IMR-90 (cell line): ENCODE data around the gene RARS1. TPM values are rescaled to one million over a fixed set of nuclear protein-coding genes. Genes with fewer than 3 reads are reported as not detected.

ENCODE experiments used
- ATAC-seq: fragments of 200-7000 bp; cut with Tn5 transposase; 2 replicates; pipeline ENCODE4 v1.9.1; 2020; ENCODE audit warnings: low read depth, mild to moderate bottlenecking, moderate library complexity
- BruUV-seq: library from RNA; stranded (reverse); fragments of 400-500 nt; replicated peaks from 2 replicates; lab custom pipeline; 2021; lab: Mats Ljungman, UMichigan
- CTCF ChIA-PET: fragments of 300-600 bp; formaldehyde crosslinking; extraction: SDS; loops from one replicate; lab custom pipeline; 2021; ENCODE audit warnings: antibody characterized with exemption; lab: Yijun Ruan, JAX
- POLR2A ChIA-PET: fragments of 300-600 bp; sonication (Branson Sonifier 250); formaldehyde crosslinking; loops from one replicate; lab custom pipeline; 2022; ENCODE audit warnings: antibody characterized with exemption; ENCODE audit not compliant: unreplicated experiment; lab: Charles Lee
- DNase-seq: peaks from one replicate; pipeline ENCODE4 v3.0.0; 2013
- H2AFZ ChIP-seq: replicated peaks from 2 replicates; pipeline ENCODE3; 2013; ENCODE audit warnings: low read length, mild to moderate bottlenecking; ENCODE audit not compliant: poor library complexity
- H2AK5ac ChIP-seq: 2 replicates; pipeline ENCODE4 v1.6.1; 2013; ENCODE audit warnings: low read depth, low read length, inconsistent platforms
- H2AK9ac ChIP-seq: replicated peaks from 2 replicates; pipeline ENCODE3; 2013; ENCODE audit warnings: mild to moderate bottlenecking, low read depth, low read length, moderate library complexity; ENCODE audit not compliant: poor library complexity
- H2BK120ac ChIP-seq: 2 replicates; pipeline ENCODE4 v1.6.1; 2013; ENCODE audit warnings: low read depth, low read length, inconsistent platforms
- H2BK15ac ChIP-seq: 3 replicates; pipeline ENCODE4 v1.6.1; 2013; ENCODE audit warnings: low read depth, low read length, inconsistent platforms
- H2BK20ac ChIP-seq: 2 replicates; pipeline ENCODE4 v1.6.1; 2013; ENCODE audit warnings: low read depth, mild to moderate bottlenecking, inconsistent platforms, low read length, moderate library complexity
- H2BK5ac ChIP-seq: 2 replicates; pipeline ENCODE4 v1.6.1; 2013; ENCODE audit warnings: mild to moderate bottlenecking, low read depth, low read length, inconsistent platforms; ENCODE audit not compliant: poor library complexity, severe bottlenecking
- H3K14ac ChIP-seq: replicated peaks from 2 replicates; pipeline ENCODE4 v1.6.1; 2013; ENCODE audit warnings: low read depth, low read length, inconsistent platforms
- H3K18ac ChIP-seq: 2 replicates; pipeline ENCODE4 v1.6.1; 2013; ENCODE audit warnings: low read depth, low read length, control low read depth
- H3K23ac ChIP-seq: 2 replicates; pipeline ENCODE4 v1.6.1; 2013; ENCODE audit warnings: low read depth, low read length, inconsistent platforms
- H3K27ac ChIP-seq: 2 replicates; pipeline ENCODE4 v1.5.1; 2013; ENCODE audit warnings: mild to moderate bottlenecking, control low read depth, low read length; ENCODE audit not compliant: insufficient read depth
- H3K27me3 ChIP-seq: 2 replicates; pipeline ENCODE4 v1.6.1; 2013; ENCODE audit warnings: low read length; ENCODE audit not compliant: control insufficient read depth, insufficient read depth
- H3K36me3 ChIP-seq: 2 replicates; pipeline ENCODE4 v1.6.1; 2013; ENCODE audit warnings: low read length, mixed read lengths; ENCODE audit not compliant: control insufficient read depth, insufficient read depth
- H3K4ac ChIP-seq: 2 replicates; pipeline ENCODE4 v1.6.1; 2013; ENCODE audit warnings: low read depth, low read length, inconsistent platforms
- H3K4me1 ChIP-seq: 2 replicates; pipeline ENCODE4 v1.6.1; 2013; ENCODE audit warnings: low read length, mixed read lengths; ENCODE audit not compliant: control insufficient read depth, insufficient read depth
- H3K4me2 ChIP-seq: 2 replicates; pipeline ENCODE4 v1.6.1; 2013; ENCODE audit warnings: low read depth, mild to moderate bottlenecking, control low read depth, low read length, moderate library complexity
- H3K4me3 ChIP-seq: 2 replicates; pipeline ENCODE4 v1.5.1; 2013; ENCODE audit warnings: low read depth, mild to moderate bottlenecking, control low read depth, low read length, moderate library complexity; ENCODE audit not compliant: insufficient read depth
- H3K56ac ChIP-seq: 2 replicates; pipeline ENCODE4 v1.6.1; 2013; ENCODE audit warnings: low read length, inconsistent platforms; ENCODE audit not compliant: insufficient read depth; ENCODE audit errors: extremely low read depth
- H3K79me1 ChIP-seq, 2 experiments: 2 replicates each; pipeline ENCODE4 v1.6.1; 2013; ENCODE audit warnings: low read length in 2 of 2, inconsistent platforms in 1 of 2, low read depth in 1 of 2
- H3K9ac ChIP-seq: 2 replicates; pipeline ENCODE4 v1.6.1; 2013; ENCODE audit warnings: low read depth, low read length, control low read depth
- H3K9me1 ChIP-seq: 2 replicates; pipeline ENCODE4 v1.6.1; 2013; ENCODE audit warnings: low read length, inconsistent platforms; ENCODE audit not compliant: insufficient read depth
- H3K9me3 ChIP-seq: 2 replicates; pipeline ENCODE4 v1.6.1; 2013; ENCODE audit warnings: low read length; ENCODE audit not compliant: control insufficient read depth, insufficient read depth
- H4K20me1 ChIP-seq: 2 replicates; pipeline ENCODE4 v1.6.1; 2013; ENCODE audit warnings: low read length, inconsistent platforms; ENCODE audit not compliant: insufficient read depth
- H4K5ac ChIP-seq: 2 replicates; pipeline ENCODE4 v1.6.1; 2013; ENCODE audit warnings: mild to moderate bottlenecking, low read depth, low read length, control low read depth
- H4K8ac ChIP-seq, 2 experiments: 2 replicates each; pipeline ENCODE4 v1.6.1; 2013; ENCODE audit warnings: low read depth in 2 of 2, low read length in 2 of 2, control low read depth in 1 of 2, inconsistent platforms in 1 of 2
- H4K91ac ChIP-seq: 2 replicates; pipeline ENCODE4 v1.6.1; 2013; ENCODE audit warnings: low read depth, low read length, inconsistent platforms; ENCODE audit not compliant: insufficient read depth
- BHLHE40 ChIP-seq: fragments of 150-350 bp; IDR thresholded peaks from 2 replicates; pipeline ENCODE4 v1.6.1; 2016; ENCODE audit warnings: mild to moderate bottlenecking, low read depth, low read length
- CEBPB ChIP-seq: IDR thresholded peaks from 2 replicates; pipeline ENCODE4 v1.6.1; 2012; ENCODE audit warnings: low read depth, low read length, improper control_type of control experiment
- CHD1 ChIP-seq: IDR thresholded peaks from 2 replicates; pipeline ENCODE4 v1.6.1; 2012; ENCODE audit warnings: low read depth, low read length, improper control_type of control experiment
- FOS ChIP-seq: fragments of 150-350 bp; IDR thresholded peaks from 2 replicates; pipeline ENCODE4 v1.6.1; 2016; ENCODE audit warnings: low read depth, low read length
- MAZ ChIP-seq: IDR thresholded peaks from 2 replicates; pipeline ENCODE4 v1.6.1; 2012; ENCODE audit warnings: low read depth, mild to moderate bottlenecking, low read length, improper control_type of control experiment, moderate library complexity, borderline replicate concordance
- NFE2L2 ChIP-seq: fragments of 150-350 bp; IDR thresholded peaks from 2 replicates; pipeline ENCODE4 v1.6.1; 2016; ENCODE audit warnings: low read depth, mild to moderate bottlenecking, low read length
- RFX5 ChIP-seq: IDR thresholded peaks from 2 replicates; pipeline ENCODE4 v1.8.0; 2012; ENCODE audit warnings: low read depth, mild to moderate bottlenecking, low read length, moderate library complexity
- WGBS, 2 experiments: methylation state at CpG; one replicate each; pipeline versions ENCODE4 v1.1.5 to v1.1.7; 2013; ENCODE audit warnings: missing lambda C conversion rate in 2 of 2; ENCODE audit not compliant: insufficient read length in 1 of 2; ENCODE audit errors: extremely low coverage in 2 of 2; 5-methylcytosine and 5-hydroxymethylcytosine counted together
- dilution Hi-C: fragments of 300-500 bp; cut with HindIII; formaldehyde crosslinking; loops from one replicate; pipeline ENCODE4 v1.14.3; 2018; ENCODE audit warnings: low sequenced_read_pairs; ENCODE audit not compliant: unreplicated experiment
- in situ Hi-C: fragments of 300-500 bp; cut with MboI; formaldehyde crosslinking; loops from 3 replicates; pipeline ENCODE4 v1.14.3; 2019; ENCODE audit warnings: low sequenced_read_pairs, inconsistent platforms, mixed read lengths
- intact Hi-C: fragments of 100-400 bp; cut with micrococcal nuclease; formaldehyde crosslinking; loops from 2 replicates; pipeline ENCODE4 v1.10.0; 2022
- polyA plus RNA-seq, 3 experiments: library from polyadenylated mRNA; depleted of rRNA; stranded (reverse); fragments of >200 nt; gene quantifications; 2 replicates each; pipeline ENCODE4 v1.2.3, GENCODE V29; 2012; ENCODE audit warnings: low replicate concordance in 1 of 3
- total RNA-seq: library from RNA; depleted of rRNA; stranded (reverse); fragments of >200 nt; gene quantifications from 2 replicates; pipeline ENCODE4 v1.2.3, GENCODE V29; 2012
- TF ChIP-seq, protein P1 (sequence below): fragments of 150-350 bp; IDR thresholded peaks from 2 replicates; pipeline ENCODE4 v1.6.1; 2016; ENCODE audit warnings: low read depth, mild to moderate bottlenecking, low read length, moderate library complexity, borderline replicate concordance

Gene RARS1
- total and polyA plus RNA-seq, 2 of the 4 experiments (the other 2 are of a cell fraction), result 80.4 to 153 TPM

DNA sequence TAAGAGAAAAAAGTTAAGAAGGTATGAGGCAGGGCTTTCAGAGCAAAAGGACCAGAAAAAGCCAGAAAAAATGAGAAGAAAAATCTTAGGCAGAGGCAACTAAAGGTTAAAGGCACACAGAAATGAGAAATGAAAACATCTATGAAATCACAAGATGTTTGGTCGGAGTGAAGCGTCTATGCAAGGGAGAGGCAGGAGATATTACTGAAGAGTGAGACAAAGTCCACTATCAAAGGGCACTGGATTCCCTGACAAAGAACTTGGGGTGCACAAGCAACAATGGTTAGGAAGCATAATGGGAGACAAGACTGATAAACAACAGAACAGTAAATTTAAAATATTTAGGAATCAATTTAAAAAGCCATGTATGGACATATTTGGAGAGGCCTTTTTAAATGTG is 76.0 kb downstream of the RARS1 start:
- H3K14ac ChIP-seq, result no peak overlapping the region
- H3K9me1 ChIP-seq, result peaks cover 2% of the 10 kb centered on the region; the same call in 1 of the 2 replicates
- H3K56ac ChIP-seq, result no peak overlapping the region
- no peaks in the 10 kb centered on the region for H3K27me3 ChIP-seq
- no peak overlapping the region for H2BK20ac ChIP-seq
- no peaks in the 10 kb centered on the region for H3K4me1 ChIP-seq
- H3K4me3 ChIP-seq, result no peak overlapping the region
- no peak overlapping the region for H2BK120ac ChIP-seq
- CTCF ChIA-PET, result no interaction called here
- no peak for DNase-seq
- intact Hi-C loops (loop anchor here (5.0 kb wide), 1 partner anchor 50 kb away; no protein-coding TSS in a partner anchor), dilution Hi-C loops (no loop called here), in situ Hi-C loops (no loop called here)
- no peak overlapping the region for H3K4ac ChIP-seq
- no peak overlapping the region for H3K18ac ChIP-seq
- H3K27ac ChIP-seq, result no peak overlapping the region
- peaks cover 11 to 18% of the 10 kb centered on the region in 2 experiments; a peak in 3 of 4 replicates for H3K79me1 ChIP-seq
- peaks cover 23% of the 10 kb centered on the region for H3K36me3 ChIP-seq
- H2AK5ac ChIP-seq, result no peak overlapping the region
- BruUV-seq, result no TSS peak
- ATAC-seq, result no peak
- no peaks in the 10 kb centered on the region for H3K9me3 ChIP-seq
- H2AFZ ChIP-seq, result no peak overlapping the region
- no peak overlapping the region for H4K91ac ChIP-seq
- no CpG with 5 or more reads among the region's 2 CpGs for WGBS, 2 experiments
- H3K9ac ChIP-seq, result no peak overlapping the region
- H2BK5ac ChIP-seq, result no peak overlapping the region
- H2BK15ac ChIP-seq, result no peak overlapping the region
- TF ChIP-seq BHLHE40, result no peak
- no peak for TF ChIP-seq RFX5
- no peak for TF ChIP-seq FOS
- no peak for TF ChIP-seq MAZ
- no peak for TF ChIP-seq NFE2L2
- TF ChIP-seq, protein P1, sequence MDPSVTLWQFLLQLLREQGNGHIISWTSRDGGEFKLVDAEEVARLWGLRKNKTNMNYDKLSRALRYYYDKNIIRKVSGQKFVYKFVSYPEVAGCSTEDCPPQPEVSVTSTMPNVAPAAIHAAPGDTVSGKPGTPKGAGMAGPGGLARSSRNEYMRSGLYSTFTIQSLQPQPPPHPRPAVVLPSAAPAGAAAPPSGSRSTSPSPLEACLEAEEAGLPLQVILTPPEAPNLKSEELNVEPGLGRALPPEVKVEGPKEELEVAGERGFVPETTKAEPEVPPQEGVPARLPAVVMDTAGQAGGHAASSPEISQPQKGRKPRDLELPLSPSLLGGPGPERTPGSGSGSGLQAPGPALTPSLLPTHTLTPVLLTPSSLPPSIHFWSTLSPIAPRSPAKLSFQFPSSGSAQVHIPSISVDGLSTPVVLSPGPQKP, result no peak
- TF ChIP-seq CEBPB, result no peak
- TF ChIP-seq CHD1, result no peak
- H3K4me2 ChIP-seq, result no peak overlapping the region
- POLR2A ChIA-PET, result no interaction called here
- H2AK9ac ChIP-seq, result no peak overlapping the region
- H4K20me1 ChIP-seq, result peaks cover 7% of the 10 kb centered on the region; the same call in 1 of the 2 replicates
- H3K23ac ChIP-seq, result no peak overlapping the region
- H4K5ac ChIP-seq, result no peak overlapping the region
- H4K8ac ChIP-seq, result no peak overlapping the region
